ENCODE data around the gene MCFD2.

The MCFD2 gene

GRCh38 chr2:46872902-46873603 lies 42.6 kb downstream of the MCFD2 start:
- peak; percentile 75 for DNase-seq

- DNase-seq: peak; percentile 87
Observed at GRCh38 chr2:46871976-46872381, 43.6 kb downstream of the MCFD2 start.

- peak; percentile 47 for DNase-seq
Observed at GRCh38 chr2:46870051-46870839, 45.4 kb downstream of the MCFD2 start.

- no peak for DNase-seq
Observed at GRCh38 chr2:46869621-46870020, 46.0 kb downstream of the MCFD2 start.

- no peak for DNase-seq
Observed at GRCh38 chr2:46866770-46867246, 48.8 kb downstream of the MCFD2 start.

- DNase-seq: no peak
Observed at GRCh38 chr2:46865181-46865970, 50.2 kb downstream of the MCFD2 start.

- peak; percentile 77 for DNase-seq
Observed at GRCh38 chr2:46863882-46864281, 51.7 kb downstream of the MCFD2 start.

GRCh38 chr2:46862514-46862913 lies 53.1 kb downstream of the MCFD2 start:
- DNase-seq: peak; percentile 64

- DNase-seq: no peak
Observed at GRCh38 chr2:46861916-46862315, 53.7 kb downstream of the MCFD2 start.

GRCh38 chr2:46859482-46859881 lies 56.1 kb downstream of the MCFD2 start:
- no peak for DNase-seq

GRCh38 chr2:46858702-46859090 lies 56.9 kb downstream of the MCFD2 start:
- DNase-seq: peak; percentile 97

GRCh38 chr2:46857871-46858701 lies 57.5 kb downstream of the MCFD2 start:
- DNase-seq: peak; percentile 99

GRCh38 chr2:46856336-46856735 lies 59.3 kb downstream of the MCFD2 start:
- no peak for DNase-seq

GRCh38 chr2:46855805-46856204 lies 59.8 kb downstream of the MCFD2 start:
- no peak for DNase-seq

GRCh38 chr2:46854260-46854659 lies 61.3 kb downstream of the MCFD2 start:
- DNase-seq: no peak

- DNase-seq: no peak
Observed at GRCh38 chr2:46852598-46852997, 63.0 kb downstream of the MCFD2 start.

GRCh38 chr2:46852124-46852523 lies 63.5 kb downstream of the MCFD2 start:
- DNase-seq: no peak

All from fibroblast of skin of abdomen (primary cell).